SKM-1 (cell line): ENCODE data around the gene GALNT2.

ENCODE experiments used
- DNase-seq: peaks from one replicate; lab custom pipeline; 2025; ENCODE audit not compliant: unreplicated experiment; lab: John Stamatoyannopoulos, UW

The GALNT2 gene

DNA sequence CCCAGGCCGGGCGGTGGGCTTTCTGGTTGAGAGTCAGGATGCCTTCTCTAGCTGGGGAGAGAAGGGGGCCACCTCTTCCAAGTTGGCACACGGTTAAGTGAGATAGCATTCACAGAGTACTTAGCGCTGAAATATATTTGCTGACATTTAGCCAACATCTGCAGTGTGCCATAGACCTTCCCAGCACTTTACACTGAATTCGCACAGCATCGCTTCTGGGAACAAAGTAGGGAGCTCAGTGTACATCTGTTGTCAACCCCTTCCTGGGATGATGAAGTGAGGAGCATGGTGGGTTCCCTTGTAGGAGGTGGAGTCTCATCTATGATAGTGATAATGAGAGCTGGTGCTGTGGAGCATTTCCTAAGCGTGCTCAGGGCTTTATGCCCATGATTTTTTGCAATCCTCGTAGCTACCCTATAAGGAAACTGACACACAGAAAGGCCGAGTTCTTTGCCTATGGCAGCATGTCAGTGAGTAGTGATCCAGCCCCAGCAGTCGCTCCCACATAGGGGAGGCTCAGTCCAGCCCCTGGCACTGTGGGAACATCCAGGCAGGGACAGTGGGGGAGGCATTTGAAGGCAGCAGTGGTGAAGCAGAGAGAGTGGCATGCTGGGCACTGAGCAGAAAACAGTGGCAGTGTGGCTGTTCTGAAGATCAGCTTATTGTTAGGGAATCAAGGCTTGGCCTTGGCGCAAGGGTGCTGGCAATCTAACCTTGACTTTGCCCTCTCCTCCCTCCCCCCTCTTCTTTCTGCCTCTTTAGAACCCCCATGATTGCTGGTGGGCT is 182.8 kb downstream of the GALNT2 start:
- DNase-seq, result no peak

DNA sequence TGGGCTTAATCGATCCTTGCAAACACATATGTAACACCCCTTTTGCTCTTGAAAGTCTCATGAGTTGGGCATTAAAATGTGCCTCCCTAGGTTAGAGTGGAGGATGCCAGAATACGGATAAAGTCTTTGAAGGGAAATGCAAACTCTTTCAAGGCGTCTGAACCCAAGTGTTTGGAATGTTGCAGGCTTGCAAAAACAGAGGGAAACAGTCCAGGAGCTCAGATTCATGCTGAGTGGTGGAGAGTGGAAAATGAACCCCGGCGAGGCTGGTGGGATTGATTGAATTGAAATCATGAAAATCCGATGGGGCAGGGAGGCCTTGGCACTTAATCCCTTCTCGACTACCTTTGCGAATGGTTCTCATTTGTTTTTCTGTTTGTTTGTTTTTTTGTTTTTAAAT is 183.6 kb downstream of the GALNT2 start:
- DNase-seq, result no peak

DNA sequence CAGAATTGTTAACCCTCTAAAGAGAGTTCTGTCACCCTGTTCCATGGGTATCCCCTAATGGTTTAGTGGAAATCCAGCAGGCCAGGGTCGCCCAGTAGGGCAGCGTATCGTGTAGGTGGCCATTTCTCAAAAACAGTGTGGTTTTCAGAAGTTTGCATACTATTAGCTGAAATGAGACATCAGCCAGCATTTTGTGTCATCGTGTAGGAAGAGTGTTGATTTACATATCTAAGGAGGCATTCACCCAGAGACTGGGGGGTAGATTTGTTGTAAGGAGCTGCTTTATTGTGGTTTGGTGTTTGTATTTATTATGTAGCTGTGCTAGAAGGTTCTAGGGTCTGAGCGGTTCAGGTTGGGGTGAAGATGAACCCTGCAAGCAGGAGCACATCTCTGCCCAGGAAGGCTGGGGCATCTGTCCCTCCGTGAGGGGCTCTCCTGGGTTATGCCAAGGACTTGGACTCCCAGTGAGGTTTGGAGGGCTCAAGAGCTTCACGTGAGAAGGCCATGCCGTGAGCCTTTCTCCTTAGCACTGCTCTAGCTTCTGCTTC is 184.7 kb downstream of the GALNT2 start:
- DNase-seq, result no peak

DNA sequence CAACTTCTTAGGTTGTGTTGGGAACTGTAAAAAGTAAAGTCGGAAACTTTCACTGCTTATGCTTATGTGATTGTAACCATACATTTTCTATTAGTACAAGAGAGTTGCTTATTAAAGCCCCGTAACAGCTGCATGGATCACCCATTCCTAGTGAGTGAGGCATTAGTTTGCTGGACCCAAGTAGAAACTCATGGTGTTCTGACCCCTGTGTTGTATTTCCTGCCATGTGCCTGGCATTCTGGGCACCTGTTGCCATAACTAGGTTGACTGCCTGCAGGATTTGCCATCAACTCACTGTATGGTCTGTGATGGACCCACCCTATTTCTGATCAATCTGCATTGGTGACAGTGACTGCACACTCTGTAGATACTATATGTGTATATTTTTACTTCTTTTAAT is 186.1 kb downstream of the GALNT2 start:
- DNase-seq, result no peak

DNA sequence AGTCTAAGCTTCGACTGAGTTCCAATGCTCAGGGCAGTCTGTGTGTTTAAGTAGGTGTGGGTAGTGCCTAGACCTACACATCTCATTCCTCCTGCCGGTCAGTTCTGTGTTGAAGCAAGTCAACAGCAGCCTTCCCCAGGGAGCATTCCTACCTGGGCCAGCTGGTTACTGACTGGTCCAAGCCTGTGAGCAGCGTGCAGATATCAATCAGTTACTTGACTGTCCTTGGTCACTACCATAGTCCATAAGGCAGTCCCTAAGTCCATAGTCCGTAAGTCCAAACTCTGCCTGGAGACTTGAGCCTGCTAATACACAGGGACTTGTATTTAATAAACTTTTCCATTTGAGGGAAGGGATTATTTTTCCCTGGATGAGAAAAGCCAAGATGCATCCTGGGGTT is 187.2 kb downstream of the GALNT2 start:
- DNase-seq, result no peak

DNA sequence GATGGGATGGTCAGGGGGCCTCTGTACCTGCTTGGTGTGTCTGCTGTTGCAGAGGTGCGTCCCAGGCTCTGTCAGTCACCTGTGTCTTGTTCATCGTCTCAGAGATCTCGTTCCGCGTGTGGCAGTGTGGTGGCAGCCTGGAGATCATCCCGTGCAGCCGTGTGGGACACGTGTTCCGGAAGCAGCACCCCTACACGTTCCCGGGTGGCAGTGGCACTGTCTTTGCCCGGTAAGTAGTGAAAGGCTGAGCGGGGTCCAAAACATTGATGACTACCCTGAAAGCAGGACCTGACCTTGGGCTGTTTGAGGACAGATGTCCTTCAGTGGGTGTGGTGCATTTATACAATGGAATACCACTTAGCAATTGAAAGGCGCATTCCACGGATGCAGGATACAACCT is 188.1 kb downstream of the GALNT2 start:
- no peak for DNase-seq

DNA sequence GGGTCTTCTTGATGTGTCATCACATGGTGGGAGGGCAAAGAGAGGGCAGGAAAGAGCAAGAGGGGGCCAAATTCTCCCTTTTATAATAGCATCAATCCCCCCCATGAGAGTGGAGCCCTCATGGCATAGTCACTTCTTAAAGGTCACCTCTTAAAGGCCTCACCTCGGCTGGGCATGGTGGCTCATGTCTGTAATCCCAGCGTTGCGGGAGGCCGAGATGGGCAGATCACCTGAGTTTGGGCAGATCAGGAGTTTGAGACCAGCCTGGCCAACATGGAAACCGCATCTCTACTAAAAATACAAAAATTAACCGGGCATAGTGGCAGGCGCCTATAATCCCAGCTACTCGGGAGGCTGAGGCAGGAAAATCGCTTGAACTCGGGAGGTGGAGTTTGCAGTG is 189.0 kb downstream of the GALNT2 start:
- no peak for DNase-seq

DNA sequence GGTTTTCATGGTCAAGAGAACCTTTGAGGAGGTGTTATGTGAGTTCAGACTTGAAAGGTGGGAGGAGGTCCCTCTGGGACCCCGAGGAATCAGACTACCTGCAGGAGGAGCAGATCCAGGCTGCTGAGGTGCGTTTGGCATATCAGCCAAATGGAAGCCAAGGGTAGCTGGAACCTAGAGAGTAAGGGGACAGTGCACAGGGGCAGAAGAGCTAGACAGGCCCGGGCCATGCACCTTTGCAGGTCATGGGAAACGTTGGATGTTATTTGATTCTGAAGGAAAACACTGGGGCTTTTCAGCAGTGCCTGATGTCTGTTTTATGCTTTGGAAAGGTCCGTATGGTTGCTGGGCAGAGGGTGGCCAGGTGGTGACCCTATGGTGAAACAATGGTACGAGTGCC is 189.9 kb downstream of the GALNT2 start:
- DNase-seq, result no peak

DNA sequence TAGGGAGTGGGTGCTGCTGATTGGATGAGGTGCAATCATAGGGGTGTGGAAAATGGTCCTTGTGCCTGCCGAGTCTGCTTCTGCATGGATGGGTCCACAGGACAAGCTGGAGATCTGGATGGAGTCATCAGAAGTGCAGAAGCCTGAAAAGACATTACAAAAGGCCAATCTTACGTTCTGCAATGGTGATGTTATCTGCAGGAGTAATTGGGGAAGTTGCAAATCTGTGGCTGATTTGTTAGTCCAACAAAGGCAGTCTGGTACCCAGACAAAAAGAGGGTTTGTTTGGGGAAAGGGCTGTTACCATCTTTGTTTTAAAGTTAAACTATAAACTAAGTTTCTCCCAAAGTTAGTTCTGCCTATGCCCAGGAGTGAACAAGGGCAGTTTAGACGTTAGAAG is 192.6 kb downstream of the GALNT2 start:
- no peak for DNase-seq

DNA sequence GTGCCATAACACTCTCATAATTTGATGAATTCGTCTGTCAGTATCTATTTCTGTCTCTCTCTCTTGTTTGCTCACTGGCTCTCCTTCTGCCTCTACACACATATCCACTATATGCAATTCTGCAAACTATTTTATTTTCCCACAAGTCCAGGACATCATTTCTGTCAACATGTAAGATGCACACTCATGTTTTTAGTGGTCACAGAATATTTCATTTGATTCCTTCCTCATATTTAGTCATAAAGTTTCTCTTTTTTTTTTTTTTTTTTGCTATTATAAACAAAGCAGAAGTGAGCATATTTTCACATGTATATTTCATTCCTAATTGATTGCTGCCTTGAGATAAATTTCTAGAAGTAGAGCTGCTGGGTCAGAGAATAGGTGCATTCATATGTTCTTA is 193.8 kb downstream of the GALNT2 start:
- DNase-seq, result no peak

DNA sequence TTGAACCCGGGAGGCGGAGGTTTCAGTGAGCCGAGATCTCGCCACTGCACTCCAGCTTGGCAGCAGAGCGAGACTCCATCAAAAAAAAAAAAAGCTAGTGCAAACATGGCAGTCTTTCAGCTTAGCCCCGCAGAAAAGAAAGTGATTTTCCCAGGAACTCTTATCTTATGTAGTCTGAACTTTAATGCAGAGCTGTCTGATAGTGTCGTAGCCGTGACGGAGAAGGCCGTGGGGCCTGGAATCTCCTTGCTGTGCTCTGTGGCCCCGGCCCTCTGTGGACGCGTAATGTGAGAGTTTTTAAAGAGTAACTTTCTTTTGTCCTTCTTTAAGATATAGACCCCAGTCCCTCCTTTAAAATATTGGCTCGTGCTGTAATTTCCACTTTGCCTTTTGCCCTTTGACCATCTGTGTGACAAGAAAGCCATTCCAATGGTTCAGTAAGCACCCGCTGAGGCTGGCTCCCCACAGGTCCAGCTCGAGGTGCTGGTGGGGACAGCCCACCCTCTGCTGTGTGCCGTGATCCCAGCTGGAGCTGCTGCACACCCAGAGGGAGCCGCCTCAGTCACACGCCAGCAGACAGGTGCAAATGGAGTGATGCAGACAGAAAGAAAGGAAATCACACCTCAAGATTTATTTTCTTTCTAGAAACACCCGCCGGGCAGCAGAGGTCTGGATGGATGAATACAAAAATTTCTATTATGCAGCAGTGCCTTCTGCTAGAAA is 195.1 kb downstream of the GALNT2 start:
- DNase-seq, result no peak

DNA sequence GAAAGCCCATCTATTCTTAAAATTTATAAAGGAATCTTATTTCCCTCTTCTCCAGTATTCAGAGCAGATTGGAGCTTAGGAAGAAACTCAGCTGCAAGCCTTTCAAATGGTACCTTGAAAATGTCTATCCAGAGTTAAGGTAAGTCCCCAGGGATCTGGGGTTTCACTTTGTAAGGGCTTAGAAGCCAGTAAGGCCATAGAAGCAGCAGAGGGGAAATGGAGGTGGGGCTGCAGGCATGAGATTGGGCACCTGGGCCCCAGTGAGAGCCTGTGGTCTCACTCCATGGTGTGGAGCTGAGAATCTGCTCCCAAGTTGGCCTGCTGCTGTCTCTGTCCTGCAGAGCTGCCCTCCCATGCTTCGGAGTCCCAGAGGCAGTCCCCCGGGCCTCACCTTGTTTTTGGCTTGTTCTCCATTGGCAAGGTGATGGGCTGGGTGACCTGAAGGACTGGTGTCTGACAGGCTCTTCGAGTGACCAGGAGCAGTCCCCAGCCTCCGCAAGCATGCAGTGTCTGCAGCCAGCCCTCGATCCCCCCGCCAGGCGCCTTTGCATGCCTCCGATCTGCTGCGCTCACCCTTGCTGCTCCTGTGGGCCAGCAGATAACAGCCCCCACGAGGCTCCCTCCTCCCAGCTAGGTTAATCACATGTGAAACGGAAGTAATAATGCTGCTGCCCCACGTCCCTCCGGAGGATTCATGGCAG is 196.0 kb downstream of the GALNT2 start:
- no peak for DNase-seq

DNA sequence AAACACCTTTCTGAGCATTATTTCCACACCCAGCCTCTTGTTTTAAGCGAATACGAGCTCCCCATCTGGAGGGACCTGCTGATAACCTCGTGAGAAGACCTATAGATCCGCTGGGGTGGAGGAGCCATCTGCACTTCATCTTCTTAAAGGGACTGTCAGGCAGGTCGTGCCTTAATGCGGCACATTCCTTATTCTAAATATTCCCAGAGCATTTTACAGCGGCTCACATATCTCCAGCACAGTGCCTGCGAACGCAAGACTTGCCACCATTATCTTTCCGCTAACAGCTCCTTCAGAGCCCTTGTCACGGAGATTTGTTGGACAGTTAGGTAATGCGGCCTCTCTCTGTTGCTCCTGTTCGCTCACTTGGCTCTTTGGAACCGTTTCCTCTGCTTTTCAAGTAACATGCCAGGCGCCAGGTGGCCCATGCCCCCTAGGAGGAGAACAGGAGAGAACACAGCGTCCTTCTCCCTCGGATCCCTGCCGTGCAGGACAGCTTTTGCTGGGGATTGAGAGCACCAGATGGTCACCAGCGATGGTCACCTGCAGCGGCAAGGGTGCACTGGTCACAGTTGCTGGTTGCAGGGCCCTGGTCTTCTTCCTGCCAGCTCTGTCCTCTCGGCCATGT is 196.6 kb downstream of the GALNT2 start:
- no peak for DNase-seq

DNA sequence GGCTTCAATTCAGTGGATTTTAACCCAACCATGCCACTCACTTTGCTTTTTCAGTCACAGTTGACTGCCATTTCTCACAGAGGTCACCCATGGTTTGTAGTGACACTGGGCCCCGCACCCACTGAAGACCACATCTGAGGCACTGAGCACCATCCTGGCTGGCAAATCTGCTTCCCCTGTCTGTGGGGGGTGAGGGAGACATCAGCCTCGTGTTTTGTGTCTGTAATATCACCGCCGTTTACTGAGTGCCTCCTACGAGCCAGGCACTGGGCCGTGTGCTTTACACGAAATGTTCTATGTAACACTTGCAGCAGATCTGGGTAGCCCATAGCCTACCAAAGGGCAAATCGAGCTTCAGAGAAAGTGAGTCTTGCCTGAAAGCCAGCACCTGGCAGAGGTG is 197.3 kb downstream of the GALNT2 start:
- DNase-seq, result no peak

DNA sequence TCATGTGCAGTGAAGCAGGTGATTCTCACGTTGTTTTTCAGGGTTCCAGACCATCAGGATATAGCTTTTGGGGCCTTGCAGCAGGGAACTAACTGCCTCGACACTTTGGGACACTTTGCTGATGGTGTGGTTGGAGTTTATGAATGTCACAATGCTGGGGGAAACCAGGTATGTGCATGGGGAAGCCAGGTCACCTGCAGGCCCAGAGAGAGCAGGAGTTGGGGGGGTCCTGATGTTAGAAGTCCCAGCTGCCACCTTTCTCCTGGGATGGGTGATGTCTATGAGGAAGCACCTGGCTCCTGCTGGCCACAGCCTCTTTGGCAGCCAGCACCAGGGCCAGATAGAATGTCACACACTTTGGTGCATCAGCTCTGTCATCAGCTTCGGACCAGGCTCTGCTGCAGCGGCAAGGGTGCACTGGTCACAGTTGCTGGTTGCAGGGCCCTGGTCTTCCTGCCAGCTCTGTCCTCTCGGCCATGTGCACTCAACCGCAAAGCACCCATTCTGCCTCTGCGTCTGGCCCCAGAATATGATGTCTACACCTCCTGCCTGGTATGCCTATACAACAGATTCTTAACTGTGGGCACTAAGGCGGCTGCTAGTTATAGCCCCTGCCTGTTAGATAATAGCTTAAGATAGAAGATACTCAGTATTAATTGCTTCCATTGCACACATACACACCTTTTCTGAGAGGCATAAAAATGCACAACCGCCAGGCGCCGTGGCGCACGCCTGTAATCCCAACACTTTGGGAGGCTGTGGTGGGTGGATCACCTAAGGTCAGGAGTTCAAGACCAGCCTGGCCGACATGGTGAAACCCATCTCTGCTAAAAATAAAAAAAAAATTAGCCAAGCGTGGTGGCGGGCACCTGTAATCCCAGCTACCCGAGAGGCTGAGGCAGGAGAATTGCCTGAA is 198.4 kb downstream of the GALNT2 start:
- no peak for DNase-seq

DNA sequence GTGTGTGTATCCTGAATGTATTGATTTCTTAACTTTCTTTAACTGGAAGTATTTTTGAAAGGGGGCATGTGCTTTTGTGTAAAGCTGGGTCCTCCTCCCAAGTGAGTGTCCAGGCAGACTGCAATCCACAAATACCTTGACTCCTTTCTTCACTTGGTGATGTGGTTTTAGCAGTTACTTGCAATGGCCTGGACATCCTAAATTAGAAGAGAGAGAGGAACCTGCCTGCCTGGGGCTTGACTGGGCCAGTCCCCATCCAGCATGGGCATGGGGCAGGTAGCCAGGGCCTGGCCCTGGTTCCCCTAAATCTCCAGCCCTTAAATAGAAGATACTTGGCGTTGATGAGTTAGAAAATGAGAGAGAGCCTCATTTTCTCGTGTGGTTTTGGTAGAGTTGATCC is 199.4 kb downstream of the GALNT2 start:
- no peak for DNase-seq

DNA sequence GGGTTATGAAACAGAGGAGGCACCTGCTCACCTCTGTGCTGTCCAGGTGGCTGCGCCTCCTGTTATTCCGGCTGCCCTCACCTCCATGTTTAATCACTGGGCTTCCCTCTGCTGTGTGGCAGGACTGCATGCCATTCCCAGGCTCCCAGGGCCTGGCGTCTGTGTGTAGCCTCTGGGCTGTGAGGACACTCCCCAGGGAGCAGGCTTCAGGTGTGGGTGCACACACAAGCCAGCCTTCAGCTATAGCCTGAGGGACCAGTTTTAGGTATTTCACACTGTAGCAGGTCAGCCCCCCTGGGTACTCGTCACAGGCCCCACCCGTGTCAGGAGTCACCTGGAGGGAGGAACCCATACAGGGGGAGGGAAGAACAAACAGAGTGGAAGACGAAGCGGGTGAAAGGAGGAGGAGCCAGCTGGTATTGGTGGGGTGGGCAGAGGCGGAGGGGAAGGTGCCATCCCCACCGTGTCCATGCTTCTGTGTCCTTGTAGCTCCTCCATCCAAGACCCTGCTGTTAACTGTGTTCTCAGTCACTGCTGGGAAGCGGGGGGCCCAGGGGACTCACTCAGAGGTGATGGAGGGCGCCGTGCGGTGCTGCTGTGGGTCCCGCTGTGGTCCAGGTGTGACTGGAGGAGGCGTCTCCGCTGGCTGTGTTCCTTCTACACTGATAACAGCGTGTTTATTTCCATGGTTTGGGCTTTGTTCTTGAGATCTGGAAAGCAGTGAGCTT is 200.5 kb downstream of the GALNT2 start:
- no peak for DNase-seq

DNA sequence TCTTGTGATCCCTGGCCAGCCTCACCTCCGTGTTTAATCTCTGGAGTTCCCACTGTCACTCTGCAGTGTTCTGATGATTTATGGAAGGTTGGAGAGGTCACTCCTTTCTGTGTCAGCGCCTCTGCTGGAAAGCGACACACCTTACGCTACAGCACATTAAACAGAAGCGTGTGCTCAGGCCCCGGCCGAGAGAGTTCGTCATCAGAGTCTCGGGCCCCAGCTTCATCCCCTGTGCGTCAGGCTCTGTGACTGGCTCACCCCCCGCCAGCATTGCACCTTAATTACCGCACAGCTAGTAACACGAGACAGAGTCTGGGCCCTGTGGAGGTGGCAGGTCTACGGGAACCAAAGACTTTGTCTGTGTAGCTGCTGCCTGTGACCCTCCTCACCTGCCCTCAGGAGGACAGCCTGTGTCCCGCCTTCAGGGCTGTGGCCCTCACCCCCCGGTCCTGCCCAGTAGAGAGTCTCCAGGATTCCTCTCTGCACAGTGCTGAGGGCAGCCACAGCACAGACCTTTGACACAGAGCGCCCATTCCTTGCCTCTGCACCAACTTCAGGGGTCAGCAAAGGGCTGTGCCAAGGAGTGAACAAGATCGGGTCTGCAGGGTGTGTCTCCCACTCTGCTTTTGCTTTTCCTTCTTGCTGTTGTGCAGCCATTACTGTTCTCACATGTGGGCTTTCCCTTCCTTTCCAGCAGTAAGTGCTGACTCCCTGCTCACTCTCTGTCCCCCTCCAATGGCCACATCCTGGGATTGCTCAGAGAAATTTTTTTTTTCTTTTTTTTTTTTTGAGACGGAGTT is 201.5 kb downstream of the GALNT2 start:
- peak; percentile 15 for DNase-seq

DNA sequence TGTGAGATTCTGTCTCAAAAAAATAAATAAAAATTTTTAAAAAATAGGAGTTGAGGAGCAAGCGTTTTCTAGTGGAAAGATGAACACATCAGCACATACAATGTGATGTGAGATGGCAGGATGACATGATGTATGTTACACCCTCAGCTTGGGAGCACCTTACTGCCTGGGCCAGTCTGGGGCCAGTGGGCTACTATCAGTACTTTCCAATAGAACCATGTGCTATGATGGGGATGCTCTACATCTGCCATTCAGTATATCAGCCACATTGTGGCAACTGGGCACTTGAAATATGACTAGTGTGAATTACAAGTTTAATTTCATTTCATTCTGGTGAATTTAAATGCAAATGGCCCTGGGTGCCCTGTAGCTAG is 203.1 kb downstream of the GALNT2 start:
- DNase-seq, result no peak
